A549 (cell line): Measurements from ENCODE around the gene MYL12A. TPM values are rescaled to one million over a fixed set of nuclear protein-coding genes. Genes with fewer than 3 reads are reported as not detected.

Experiments
- ATAC-seq, 2 experiments: fragments of 200-7000 bp in 1 of 2; fragments of >200 bp in 1 of 2; cut with Nextera tagmentation in 1 of 2; cut with Tn5 transposase in 1 of 2; 3 replicates each; pipeline versions ENCODE4 v1.8.0 to v1.9.1; 2018 to 2020; ENCODE audit warnings: mild to moderate bottlenecking in 1 of 2, moderate library complexity in 1 of 2
- CTCF ChIA-PET: fragments of 300-600 bp; sonication (Branson Sonifier 250); formaldehyde crosslinking; extraction: SDS; loops from one replicate; lab custom pipeline; 2021; ENCODE audit warnings: antibody characterized with exemption, inconsistent platforms; lab: Yijun Ruan, JAX
- POLR2A ChIA-PET: fragments of 350-600 bp; formaldehyde crosslinking; extraction: SDS; loops from one replicate; lab custom pipeline; 2021; ENCODE audit warnings: antibody characterized with exemption, inconsistent platforms; lab: Yijun Ruan, JAX
- DNase-seq, 2 experiments: peaks; one replicate each; pipeline versions ENCODE4 v3.0.0 to v3.0.0-alpha.2; 2011 to 2016; ENCODE audit warnings: low read depth in 1 of 2, low spot score in 1 of 2
- FAIRE-seq: peaks from 2 replicates; lab custom pipeline; 2011; peaks lifted over from hg19 to GRCh38; lab: Jason Lieb, UNC
- H3K27ac ChIP-seq, 2 experiments: fragments of >200 bp; sonication (Bioruptor Twin); formaldehyde crosslinking; 3 replicates each; pipeline ENCODE4 v1.5.1; 2016 to 2017
- H3K4me1 ChIP-seq: fragments of >200 bp; sonication (Bioruptor Twin); formaldehyde crosslinking; 3 replicates; pipeline ENCODE4 v1.6.1; 2016
- H3K4me2 ChIP-seq: fragments of >200 bp; sonication (Bioruptor Twin); formaldehyde crosslinking; 3 replicates; pipeline ENCODE4 v1.6.1; 2016
- H3K4me3 ChIP-seq: fragments of >200 bp; sonication (Bioruptor Twin); formaldehyde crosslinking; 3 replicates; pipeline ENCODE4 v1.5.1; 2016
- H3K9me3 ChIP-seq: fragments of >200 bp; sonication (Bioruptor Twin); formaldehyde crosslinking; 3 replicates; pipeline ENCODE4 v1.6.1; 2016
- FOSL2 ChIP-seq, 2 experiments: fragments of 450-650 bp in 1 of 2; fragments of >200 bp in 1 of 2; sonication (Bioruptor Twin) in 1 of 2; formaldehyde crosslinking; IDR thresholded peaks; 2 replicates each; pipeline versions ENCODE4 v1.5.0 to v1.6.1; 2016 to 2020; ENCODE audit warnings: mild to moderate bottlenecking in 1 of 2, moderate library complexity in 1 of 2
- HMGXB4 ChIP-seq: fragments of 250-450 bp; sonication (Bioruptor Pico); IDR thresholded peaks from 2 replicates; pipeline ENCODE4 v1.5.0; 2021; ENCODE audit warnings: mild to moderate bottlenecking, moderate library complexity, borderline replicate concordance
- JUNB ChIP-seq: fragments of >200 bp; sonication (Bioruptor Twin); formaldehyde crosslinking; IDR thresholded peaks from 2 replicates; pipeline ENCODE4 v1.6.1; 2016
- NR3C1 ChIP-seq: fragments of >200 bp; sonication (Bioruptor Twin); formaldehyde crosslinking; IDR thresholded peaks from 3 replicates; pipeline ENCODE4 v1.6.1; 2017
- PBX3 ChIP-seq: IDR thresholded peaks from 2 replicates; pipeline ENCODE4 v1.6.1; 2012
- PHF8 ChIP-seq: fragments of 200-600 bp; sonication (generic); IDR thresholded peaks from 2 replicates; pipeline ENCODE4 v1.6.1; 2016; ENCODE audit warnings: low read depth, mild to moderate bottlenecking, antibody characterized with exemption, moderate library complexity, borderline replicate concordance
- REST ChIP-seq: fragments of 200-600 bp; sonication (generic); IDR thresholded peaks from 2 replicates; pipeline ENCODE4 v1.6.1; 2016; ENCODE audit warnings: antibody characterized with exemption, mild to moderate bottlenecking, moderate library complexity
- ZSCAN20 ChIP-seq: fragments of 250-450 bp; sonication (Bioruptor Pico); IDR thresholded peaks from 2 replicates; pipeline ENCODE4 v1.8.0; 2022; ENCODE audit warnings: mild to moderate bottlenecking, moderate library complexity
- WGBS: methylation state at CpG from one replicate; pipeline ENCODE4 v1.1.6; 2017; ENCODE audit errors: missing lambda C conversion rate; 5-methylcytosine and 5-hydroxymethylcytosine counted together
- polyA plus RNA-seq, 4 experiments: library from polyadenylated mRNA; depleted of rRNA in 3 of 4; stranded (reverse); fragments of >200 nt; fragmentation: RNase III in 1 of 4; extraction: RNeasy Plus Mini Kit Qiagen cat#74134 plus additional on column Dnase treatment in 1 of 4; gene quantifications; 2 replicates in 3 of 4; 3 replicates in 1 of 4; pipeline ENCODE4 v1.2.3, GENCODE V29; 2011 to 2017
- TF ChIP-seq, protein P1 (sequence below): fragments of 250-450 bp; sonication (Bioruptor Pico); IDR thresholded peaks from 2 replicates; pipeline ENCODE4 v1.5.0; 2020; ENCODE audit warnings: low read depth, mild to moderate bottlenecking, moderate library complexity

Gene MYL12A
- polyA plus RNA-seq, 2 of the 4 experiments (the other 2 are of a cell fraction), result 510 to 514 TPM

DNA sequence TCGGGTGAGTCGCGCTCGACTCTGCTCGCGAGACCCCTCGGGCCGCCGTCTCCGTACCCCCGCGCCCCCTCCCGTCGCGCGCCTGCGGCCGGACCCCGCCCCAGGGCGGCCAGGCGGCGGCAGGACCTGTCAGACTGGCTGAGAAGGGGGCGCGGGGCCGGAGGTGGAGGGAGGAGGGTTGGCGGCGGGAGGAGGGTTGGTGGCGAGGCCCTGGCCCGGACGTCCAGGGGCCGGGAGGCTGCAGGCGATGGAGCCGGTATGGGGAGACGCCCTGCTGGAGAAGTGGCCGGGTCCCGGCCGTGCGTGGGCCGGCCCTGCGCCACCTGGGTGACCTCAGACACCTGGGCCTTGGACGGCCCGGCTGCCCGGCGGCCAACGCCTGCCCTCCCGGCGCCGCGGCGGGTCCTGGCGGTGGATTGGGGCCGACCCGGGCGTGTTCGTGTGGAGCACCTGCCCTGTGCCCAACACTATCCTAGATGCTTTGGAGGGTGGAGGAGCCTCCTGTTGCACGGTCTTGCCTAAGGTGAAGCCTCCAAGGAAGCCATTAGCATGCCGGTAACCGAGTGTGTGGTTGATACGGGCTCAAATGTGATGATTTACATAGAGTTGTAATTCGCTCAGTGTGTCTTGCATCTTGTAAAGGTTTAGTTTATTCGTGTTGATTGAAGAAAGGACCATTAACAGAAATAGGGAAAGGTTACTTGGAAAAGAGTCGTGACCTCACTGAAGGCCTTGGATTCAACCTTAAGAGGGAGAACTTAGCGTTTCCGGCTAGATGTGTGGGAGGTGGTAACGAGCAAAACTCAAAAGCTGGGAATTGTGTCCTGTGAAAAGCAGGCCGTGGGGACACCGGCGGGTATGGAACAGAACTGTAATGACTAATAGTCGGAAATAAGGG, 14.9 kb downstream of the MYL12A start:
- peak; percentile 65 to 69 for ATAC-seq
- peak overlapping the region; percentile 94 for H3K4me3 ChIP-seq
- peak overlapping the region; percentile 94 for H3K4me2 ChIP-seq
- peak; percentile 42; the same call in 1 of the 2 replicates for TF ChIP-seq PHF8
- no peak for TF ChIP-seq HMGXB4 (CRISPR knock-in tag)
- no peak for TF ChIP-seq ZSCAN20 (CRISPR knock-in tag)
- TF ChIP-seq PBX3, result no peak
- TF ChIP-seq, all 56 proteins: peak for 1
- ChIA-PET CTCF (no interaction called here), POLR2A (interaction anchor here (0.9 to 2.2 kb wide), 5 partner anchors 11 to 403 kb away, joined by 3 to 14 read pairs (median 4); no protein-coding TSS in a partner anchor)
- peaks cover 42% of the 10 kb centered on the region for H3K4me1 ChIP-seq
- DNase-seq (peak in 1 of 2 experiments; percentile 42), FAIRE-seq (no peak)
- peak overlapping the region; percentile 99 to 100 for H3K27ac ChIP-seq
- 2% methylated on average over 19 of the region's 69 CpGs for WGBS
- H3K9me3 ChIP-seq, result no peaks in the 10 kb centered on the region

DNA sequence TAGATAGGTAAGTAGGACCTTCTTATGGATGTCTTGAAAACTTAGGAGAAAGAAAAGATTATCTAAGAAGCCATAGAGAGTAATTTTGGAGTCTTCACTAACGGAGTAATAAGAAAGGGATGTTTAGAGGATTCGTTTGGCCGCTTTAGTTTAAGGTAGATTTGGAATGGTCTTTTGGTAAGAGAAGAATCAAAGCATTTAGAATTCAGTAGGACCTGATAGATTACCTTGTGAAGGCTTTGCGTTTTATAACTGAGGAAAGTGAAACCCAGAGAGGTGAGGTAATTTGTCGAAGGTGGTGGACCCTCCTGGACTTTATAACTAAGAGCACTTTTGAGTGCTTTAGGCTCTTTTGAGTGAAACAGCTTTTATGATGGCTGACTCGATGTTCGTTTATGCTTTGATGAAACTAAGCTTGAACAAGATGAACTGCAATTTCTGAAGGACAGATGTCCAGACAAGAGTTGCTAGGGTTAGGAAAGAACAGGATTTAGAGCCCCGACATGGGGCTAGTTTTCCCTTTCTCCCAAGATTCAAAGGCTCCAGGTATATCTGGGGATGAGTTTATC, 15.6 kb downstream of the MYL12A start:
- Histone ChIP-seq H3K4me1 (peaks cover 48% of the 10 kb centered on the region), H3K27ac (peak overlapping the region; percentile 99 to 100), H3K4me2 (peak overlapping the region; percentile 94), H3K9me3 (no peaks in the 10 kb centered on the region), H3K4me3 (peak overlapping the region; percentile 94)
- DNase-seq, result no peak
- no peak for FAIRE-seq
- no peak for TF ChIP-seq NR3C1
- TF ChIP-seq, protein P1, sequence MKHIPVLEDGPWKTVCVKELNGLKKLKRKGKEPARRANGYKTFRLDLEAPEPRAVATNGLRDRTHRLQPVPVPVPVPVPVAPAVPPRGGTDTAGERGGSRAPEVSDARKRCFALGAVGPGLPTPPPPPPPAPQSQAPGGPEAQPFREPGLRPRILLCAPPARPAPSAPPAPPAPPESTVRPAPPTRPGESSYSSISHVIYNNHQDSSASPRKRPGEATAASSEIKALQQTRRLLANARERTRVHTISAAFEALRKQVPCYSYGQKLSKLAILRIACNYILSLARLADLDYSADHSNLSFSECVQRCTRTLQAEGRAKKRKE, result no peak
- POLR2A ChIA-PET, result interaction anchor here (1.3 kb wide), 1 partner anchor 186 kb away, joined by 4 read pairs; no protein-coding TSS in a partner anchor
- WGBS, result 5% methylated on average over 8 of the region's 8 CpGs
- no peak for ATAC-seq
- CTCF ChIA-PET, result interaction anchor here (1.2 kb wide), 1 partner anchor 17 kb away, joined by 3 read pairs; no protein-coding TSS in a partner anchor

GRCh38 chr18:3264362-3264761, 16.8 kb downstream of the MYL12A start:
- FAIRE-seq (no peak), DNase-seq (peak in 1 of 2 experiments; percentile 30), ATAC-seq (no peak)
- peaks cover 59% of the 10 kb centered on the region for H3K4me1 ChIP-seq
- H3K9me3 ChIP-seq, result no peaks in the 10 kb centered on the region
- POLR2A ChIA-PET, result no interaction called here
- 41% methylated on average over 2 of the region's 2 CpGs for WGBS
- CTCF ChIA-PET, result interaction anchor here (0.6 to 1.2 kb wide), 3 partner anchors 12 to 721 kb away, joined by 3 to 4 read pairs (median 3); no protein-coding TSS in a partner anchor
- peak overlapping the region; percentile 94; the same call in 1 of the 3 replicates for H3K4me3 ChIP-seq
- peak overlapping the region; percentile 94 for H3K4me2 ChIP-seq
- H3K27ac ChIP-seq, result no peak overlapping the region
- TF ChIP-seq FOSL2 (IDR thresholded peaks at IDR 0.05), result no peak
- TF ChIP-seq FOSL2 (CRISPR knock-in tag; IDR thresholded peaks at IDR 0.05), result peak; percentile 62
- TF ChIP-seq JUNB, result no peak

DNA sequence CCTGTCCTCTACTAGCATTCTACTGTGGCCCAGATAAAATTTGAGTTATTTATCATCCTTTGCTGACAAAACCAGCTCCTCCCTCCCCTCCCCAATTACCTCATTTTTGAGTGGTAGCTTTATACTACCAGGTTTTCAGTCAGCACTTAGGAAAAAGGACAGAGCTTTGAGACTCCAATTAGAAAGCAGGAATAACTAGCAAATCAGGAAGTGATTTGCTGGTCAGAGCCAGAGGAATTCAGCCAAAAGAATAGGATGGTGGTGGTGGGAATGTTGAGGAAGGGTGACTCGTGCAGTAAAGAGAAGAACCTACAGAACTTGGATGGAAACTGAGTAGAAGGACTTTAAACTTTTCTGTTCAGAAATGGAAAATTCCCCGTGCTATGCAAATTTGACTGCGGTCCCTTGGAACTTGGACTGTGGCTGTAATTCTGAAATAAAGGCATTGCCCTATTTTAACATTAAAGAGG, 18.0 kb downstream of the MYL12A start:
- Histone ChIP-seq H3K4me3 (no peak overlapping the region), H3K4me2 (peak overlapping the region; percentile 94), H3K4me1 (peaks cover 64% of the 10 kb centered on the region), H3K27ac (no peak overlapping the region), H3K9me3 (no peaks in the 10 kb centered on the region)
- ChIA-PET CTCF (interaction anchor here (1.0 kb wide), 1 partner anchor 401 kb away, joined by 3 read pairs; no protein-coding TSS in a partner anchor), POLR2A (no interaction called here)
- DNase-seq (no peak), ATAC-seq (no peak), FAIRE-seq (no peak)
- no peak for TF ChIP-seq PBX3
- TF ChIP-seq REST, result peak; percentile 49
- 78% methylated on average over 3 of the region's 3 CpGs for WGBS
